Measurements from ENCODE around the gene FHOD1.

GRCh38 chr16:67254801-67255552 is 7.7 kb upstream of the FHOD1 start:
- TF ChIP-seq, protein P1, sequence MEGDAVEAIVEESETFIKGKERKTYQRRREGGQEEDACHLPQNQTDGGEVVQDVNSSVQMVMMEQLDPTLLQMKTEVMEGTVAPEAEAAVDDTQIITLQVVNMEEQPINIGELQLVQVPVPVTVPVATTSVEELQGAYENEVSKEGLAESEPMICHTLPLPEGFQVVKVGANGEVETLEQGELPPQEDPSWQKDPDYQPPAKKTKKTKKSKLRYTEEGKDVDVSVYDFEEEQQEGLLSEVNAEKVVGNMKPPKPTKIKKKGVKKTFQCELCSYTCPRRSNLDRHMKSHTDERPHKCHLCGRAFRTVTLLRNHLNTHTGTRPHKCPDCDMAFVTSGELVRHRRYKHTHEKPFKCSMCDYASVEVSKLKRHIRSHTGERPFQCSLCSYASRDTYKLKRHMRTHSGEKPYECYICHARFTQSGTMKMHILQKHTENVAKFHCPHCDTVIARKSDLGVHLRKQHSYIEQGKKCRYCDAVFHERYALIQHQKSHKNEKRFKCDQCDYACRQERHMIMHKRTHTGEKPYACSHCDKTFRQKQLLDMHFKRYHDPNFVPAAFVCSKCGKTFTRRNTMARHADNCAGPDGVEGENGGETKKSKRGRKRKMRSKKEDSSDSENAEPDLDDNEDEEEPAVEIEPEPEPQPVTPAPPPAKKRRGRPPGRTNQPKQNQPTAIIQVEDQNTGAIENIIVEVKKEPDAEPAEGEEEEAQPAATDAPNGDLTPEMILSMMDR (IDR thresholded peaks at IDR 0.05) = no peak
- no peak for TF ChIP-seq POLR2A (IDR thresholded peaks at IDR 0.05)

Data from lower leg skin (tissue), 3 donors.